Activated CD4-positive, alpha-beta T cell treated with anti-CD3 and anti-CD28 coated beads, Interleukin-2, Interleukin-6, amounts not matched to agents 100 ng/mL and 50 ng/mL, durations not matched to agents 16 hours and 8 hours (primary cell): ENCODE measurements around the gene POLG.
"Not testable (repeated sequence)": the region's sequence is repeated elsewhere in the genome, so short reads cannot be mapped to it uniquely, and the experiment has no call there.

Source experiments
- DNase-seq: peaks from one replicate; pipeline ENCODE4 v3.0.0-alpha.2; 2020

The POLG gene

DNA sequence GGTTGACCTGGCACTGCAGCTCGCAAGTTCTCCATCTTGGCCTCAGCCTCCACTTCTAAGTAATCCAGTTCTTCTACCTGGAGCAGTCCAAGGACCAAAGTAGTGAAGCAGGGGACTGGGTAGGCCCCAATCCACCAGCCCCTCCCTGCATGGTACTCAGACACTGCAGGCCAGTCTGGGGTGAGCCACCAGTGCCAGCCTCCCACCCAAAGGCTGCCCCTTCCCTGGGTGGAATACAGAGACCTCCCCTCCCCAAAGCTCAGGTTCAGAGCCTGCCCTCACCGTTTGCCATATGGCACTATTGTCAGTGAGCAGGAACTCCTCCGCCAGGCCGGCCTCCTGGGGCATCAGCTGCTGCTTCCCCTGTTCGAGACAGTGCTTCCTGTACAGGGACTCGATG is 10.8 kb downstream of the POLG start:
- DNase-seq, result no peak

DNA sequence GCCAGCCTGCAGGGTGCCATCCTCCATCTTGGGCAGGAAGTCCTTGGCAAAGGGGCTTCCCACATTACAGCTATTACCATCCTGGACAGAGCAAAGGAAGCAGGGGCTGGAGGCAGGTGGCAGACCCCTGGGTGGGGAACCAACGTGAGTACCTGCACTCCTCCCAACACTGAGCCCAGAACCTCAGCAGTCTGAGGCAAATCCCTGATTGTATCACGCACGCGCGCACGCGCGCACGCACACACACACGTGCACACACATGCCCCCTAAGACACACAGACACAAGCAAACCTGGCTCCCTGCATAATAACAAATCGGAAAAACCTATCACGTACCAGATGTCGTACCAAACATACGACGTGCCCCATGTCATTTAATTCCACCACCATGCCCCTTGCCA is 11.8 kb downstream of the POLG start:
- DNase-seq, result no peak

DNA sequence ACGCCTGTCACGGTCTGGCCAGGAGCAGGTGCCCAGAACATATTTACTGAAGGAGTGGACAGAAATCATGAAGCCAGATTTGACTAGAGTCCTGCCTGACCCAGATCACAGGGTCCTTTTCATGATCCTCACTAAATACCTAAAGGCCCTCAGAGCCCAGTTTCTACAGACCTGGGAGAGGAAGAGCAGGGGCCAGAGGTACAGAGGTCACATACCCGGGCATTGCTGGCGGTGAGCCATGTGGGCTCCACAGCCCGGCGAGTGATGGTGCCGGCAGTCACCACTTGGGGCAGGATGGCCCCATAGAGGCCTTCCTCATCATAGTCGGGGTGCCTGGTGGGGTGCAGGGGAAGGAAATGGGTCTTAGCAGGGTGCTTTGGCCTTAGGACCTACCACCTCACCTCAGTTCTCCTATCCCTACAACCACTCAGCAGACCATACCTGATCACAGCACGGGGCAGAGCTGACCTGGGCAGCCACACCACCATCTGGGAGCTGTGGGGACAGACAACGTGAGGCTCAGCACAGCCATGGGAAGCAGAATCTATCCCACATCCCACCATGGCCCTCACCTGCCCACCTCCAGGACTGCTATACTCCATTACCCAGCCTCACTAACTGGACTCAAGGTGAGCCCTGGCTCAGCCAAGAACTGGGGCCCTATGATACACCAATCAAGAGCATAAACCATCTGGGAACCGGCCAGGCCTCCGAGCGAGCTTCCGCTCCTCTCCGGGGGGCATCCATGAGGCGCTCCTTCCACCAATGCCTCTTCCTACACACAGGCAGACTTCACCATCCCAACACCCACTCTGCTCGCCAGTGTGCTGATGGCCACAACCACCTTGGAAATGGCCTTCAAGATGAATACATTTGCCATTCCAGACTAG is 12.9 kb downstream of the POLG start:
- no peak for DNase-seq

DNA sequence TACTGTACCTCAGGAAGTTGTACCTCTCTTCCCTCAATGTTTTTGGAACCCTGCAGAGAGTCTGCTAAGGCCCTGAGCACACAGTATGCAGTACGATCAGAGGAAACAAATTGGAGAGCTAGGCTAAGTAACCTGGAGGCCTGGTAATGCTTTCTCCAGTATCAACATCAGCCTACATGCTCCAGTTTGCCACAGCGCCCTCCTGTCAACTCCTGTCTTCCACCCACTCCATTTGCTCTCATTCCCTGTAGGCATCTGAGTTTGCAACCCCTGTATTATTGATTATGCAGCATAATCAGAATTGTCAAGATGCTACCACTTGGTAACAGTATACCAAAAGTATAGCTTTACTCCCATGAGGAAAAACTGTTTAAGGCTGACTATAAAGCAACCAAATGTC is 14.4 kb downstream of the POLG start:
- DNase-seq, result no peak

DNA sequence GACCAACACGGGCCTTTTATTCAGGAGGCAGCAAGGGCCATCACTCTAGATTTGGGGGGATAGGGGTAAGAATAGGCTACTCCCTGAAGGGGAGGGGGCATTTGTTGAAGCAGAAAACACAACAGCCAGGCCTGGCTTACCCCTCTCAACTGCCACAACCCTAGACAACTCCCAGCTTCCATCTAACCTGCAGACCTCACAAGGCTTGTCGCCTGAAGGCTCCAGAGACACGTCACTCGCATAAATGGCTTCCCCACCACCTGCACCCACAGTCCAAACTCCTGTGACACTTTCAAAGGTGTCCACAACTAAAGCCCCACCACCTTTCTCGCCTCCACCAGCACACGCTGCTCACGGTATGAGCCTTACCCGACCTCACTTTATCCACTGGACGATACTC is 14.9 kb downstream of the POLG start:
- DNase-seq, result no peak

DNA sequence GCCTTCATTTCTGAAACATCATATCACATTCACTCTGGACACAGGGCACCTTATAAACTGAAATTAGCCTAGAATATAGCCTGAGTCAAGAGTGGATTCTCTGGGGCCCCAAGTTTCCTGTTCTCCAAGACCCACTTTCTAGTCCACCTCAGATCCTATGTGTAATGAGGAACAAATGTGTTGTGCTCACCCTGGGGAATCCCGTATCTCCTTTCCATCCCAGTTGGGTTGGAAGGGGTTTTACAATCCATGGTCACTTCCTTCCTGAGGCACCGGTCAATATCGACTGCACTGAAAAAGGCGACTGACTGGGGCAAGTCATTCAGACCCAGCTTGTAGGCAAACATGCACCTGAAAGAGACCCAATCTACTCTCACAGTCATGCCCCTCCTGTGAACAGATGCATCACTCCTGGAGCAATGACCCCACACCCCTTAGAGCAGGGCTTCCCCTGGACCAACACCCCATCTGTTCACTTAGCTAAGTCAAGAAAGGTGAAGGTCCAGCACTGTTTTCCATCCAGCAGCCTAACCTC is 17.4 kb downstream of the POLG start:
- no peak for DNase-seq

DNA sequence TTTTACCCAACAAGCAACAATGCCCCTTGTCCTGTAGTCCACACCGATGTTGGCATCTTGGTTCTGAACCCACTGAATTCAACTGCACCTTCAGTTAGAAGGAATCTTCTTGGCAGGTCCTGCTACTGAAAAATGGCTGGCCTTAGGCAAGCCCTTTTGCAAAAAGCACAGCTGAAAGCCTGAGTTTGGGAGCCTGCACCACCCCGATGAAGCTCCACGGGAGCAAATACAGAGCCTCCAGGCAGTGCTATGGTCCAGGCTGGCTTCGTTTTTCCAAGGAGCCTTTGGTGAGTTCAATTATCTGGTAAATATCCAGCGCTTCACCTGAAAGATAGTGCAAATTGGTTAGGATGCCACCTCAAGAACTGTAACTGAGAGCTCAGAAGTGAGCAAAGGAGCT is 18.1 kb downstream of the POLG start:
- DNase-seq, result no peak

DNA sequence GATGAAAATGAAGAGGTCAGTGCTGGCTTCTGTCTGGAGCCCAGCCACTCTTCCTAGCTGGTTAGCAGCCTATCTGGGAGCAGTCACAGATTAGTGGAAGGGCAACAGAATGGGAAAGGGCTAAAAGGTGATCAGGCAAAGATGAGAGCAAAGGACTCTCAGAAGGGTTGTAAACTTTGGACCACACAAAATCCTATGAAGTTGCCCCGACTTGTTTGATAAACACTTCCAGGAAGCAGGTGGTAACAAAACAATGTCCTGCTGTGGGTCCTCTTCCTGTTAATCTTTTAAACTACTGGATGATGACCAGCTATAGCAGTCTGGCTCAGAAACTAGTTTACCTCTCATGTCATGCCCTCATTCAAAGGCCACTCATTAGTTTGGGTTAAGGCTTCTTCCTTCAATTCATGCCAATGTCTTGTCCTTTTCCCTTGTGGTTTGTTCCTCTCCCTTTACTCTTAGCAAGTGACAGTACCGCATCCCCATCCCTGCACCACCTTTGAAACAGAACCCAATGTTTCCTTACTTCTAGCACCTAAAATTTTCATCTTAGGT is 19.2 kb downstream of the POLG start:
- no peak for DNase-seq

DNA sequence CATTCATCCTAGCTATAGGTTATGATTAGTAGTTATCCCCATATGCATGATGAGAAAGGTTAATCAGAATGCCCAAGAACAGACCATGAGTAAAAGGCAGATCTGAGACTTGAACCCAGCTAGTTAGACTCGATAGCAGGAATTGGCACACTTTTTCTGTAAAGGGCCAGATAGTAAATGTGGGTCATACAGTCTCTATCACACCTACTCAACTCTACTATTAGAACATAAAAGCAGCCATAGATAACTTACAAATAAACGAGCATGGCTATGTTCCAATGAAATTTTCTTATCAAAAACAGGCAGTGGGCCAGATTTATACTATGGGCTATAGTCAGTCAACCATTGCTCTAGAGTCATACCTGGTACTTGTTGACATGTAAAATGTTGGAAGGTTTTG is 24.6 kb downstream of the POLG start:
- no peak for DNase-seq

DNA sequence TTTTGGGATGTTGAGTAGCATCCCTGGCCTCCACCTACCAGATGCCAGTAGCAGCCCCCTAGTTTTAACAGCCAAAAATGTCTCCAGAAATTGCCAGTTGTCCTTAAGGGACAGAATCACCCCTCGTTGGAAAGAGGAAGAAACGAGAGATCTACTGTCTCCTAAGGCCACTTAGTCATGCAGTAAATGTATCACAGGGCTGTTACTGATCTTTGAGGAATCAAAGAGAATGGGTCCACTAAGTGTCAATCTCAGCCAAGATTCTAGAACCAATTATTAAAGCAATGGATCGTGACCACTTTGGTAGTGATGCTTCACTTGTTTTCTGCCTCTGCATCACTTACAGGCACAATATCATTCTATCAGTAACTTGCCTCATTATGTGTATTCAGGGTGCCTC is 26.4 kb downstream of the POLG start:
- DNase-seq, result no peak

DNA sequence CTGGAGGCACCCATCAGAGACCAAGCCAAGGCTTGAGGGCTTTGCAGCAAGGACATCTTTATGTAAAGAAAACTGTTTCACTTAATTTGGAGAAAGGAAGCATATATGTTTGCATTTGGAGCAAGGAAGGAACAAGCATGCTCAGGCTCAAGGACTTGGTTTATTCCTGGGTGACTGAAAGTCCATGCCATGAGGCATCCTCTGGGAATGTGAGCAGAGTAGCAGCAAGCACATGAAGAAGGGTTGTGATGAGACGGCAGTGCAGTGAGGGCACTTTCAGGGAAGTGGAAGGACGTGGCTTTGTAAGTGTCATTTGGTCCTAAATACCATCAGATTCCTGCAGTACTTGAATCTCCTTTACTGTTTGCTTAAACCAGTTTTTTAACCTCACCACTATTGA is 26.8 kb downstream of the POLG start:
- no peak for DNase-seq

DNA sequence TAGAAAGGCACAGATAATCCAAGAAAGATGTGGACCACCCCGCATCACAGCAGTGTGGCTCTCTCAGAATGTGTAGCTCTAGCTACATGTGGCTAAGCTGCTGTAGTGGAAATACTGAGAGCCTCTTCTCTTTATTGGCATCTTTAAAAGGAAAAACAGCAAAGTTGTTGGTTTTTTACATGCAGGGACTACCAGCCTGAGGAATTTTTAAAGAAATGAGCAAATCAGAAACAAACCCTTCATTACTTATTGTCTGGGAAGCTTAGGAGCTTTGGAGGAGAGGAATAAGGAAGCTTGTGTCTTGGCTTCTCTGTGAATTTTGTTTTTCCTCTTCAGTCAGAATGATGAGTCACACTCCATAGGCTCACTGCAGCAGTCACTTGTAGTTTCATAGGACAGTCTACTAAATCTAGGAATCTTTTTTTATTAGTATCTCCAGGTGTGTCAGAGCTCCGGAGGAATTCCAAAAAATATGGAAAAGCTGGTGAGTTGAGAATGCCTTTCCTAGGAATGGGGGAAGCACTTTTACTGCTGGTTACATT is 27.5 kb downstream of the POLG start:
- no peak for DNase-seq

DNA sequence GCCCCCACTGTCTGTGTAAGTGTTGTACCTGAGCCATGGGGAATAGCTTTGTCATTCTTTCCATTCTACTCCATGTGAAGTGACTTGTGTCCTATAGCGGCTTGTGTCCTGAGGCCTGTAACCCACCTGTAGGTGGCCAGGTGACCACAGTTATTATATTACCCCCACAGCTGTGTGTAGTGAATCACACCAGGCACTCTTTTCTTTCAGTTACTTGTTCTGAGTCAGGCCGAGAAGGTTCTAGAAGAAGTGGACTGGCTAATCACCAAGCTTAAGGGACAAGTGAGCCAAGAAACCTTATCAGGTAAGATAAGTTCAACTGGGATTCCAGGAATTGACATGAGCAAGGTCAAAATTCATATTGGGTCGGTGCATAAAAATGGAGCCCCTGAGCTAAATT is 29.2 kb downstream of the POLG start:
- no peak for DNase-seq

DNA sequence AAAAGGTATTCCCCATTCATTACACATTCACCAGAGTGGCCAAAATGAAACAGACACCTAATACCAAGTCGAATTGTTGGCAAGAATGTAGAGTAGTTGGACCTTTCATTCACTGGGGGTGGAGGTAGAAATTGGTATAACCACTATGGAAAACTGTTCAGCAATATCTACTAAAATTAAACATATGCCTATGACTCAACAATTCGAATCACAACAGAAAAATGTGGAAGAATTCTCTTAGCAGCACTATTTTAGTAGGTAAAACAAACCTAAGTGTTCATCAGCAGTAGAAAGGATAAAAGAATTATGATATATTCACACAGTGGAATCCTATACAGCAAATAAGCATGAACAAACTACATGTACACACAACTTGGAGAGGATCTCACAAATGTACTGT is 30.6 kb downstream of the POLG start:
- no peak for DNase-seq

DNA sequence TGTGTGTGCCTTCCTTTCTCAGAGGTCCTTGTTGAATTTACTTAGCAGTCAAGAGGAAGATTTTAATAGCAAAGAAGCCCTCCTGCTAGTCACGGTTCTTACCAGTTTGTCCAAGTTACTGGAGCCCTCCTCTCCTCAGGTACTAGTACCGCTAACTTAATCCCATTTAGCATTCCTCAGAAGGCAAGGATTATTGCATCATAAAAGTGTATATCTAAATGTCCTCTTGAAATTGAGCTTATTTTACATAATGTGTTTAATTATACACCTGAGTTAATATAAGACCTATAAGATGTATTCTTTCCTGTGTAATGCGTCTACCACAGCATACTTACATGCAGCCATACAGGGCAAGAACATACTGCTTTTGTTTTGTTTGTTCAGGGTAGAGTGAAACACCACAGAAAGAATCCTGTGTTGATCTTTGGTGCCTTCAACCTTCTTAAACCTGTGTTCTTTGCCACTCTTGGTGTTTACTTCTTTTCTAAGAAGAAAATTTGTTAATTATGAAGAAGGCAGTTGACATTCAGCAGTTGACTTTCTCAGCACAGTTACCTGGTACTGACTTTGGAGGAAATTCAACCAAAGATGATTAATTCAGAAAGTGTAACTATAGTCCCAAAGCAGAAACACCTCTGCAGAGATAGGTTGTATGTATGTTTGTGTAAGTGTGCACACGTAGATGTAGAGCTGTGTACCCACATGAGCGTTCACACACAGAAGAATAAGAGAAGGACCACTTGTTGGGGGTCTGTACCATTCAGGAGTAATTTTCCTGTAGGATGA is 33.1 kb downstream of the POLG start:
- peak; percentile 55 for DNase-seq

DNA sequence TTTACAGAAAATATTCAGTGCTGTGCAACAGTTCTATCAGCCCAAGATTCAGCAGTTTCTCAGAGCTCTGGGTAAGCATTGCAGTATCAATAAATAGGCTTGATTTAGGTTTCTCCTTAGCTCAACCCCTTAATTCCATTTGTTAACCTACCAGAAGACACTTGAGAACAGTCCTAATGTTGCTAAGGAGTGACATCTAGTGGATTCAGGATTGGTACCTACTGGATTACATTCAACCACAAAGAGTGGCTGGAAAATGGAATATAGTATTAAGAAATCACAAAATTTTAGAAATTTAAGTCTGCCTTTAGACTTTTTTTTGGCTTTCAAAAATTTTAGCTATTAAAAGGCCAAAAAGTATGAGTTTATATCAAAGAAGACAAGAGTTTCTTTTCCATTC is 34.7 kb downstream of the POLG start:
- no peak for DNase-seq

DNA sequence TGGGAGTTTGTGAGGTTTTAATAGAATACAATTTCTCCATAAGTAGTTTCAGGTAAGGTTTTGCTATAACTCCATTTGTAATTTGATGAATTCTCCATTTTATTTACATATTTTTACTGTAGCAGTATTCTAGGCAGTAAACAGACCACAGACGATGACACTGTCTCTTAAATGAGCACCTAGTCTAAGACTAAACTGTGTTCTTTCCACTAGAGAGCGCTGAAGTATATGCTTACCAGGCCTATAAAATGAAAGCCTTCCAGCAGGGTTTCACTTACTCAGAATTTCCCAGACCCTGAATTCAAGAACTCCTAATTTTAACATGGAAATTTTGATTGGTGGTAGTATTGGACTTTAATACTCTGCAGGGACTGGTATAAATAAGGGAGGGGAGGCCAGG is 41.6 kb downstream of the POLG start:
- DNase-seq, result no peak

DNA sequence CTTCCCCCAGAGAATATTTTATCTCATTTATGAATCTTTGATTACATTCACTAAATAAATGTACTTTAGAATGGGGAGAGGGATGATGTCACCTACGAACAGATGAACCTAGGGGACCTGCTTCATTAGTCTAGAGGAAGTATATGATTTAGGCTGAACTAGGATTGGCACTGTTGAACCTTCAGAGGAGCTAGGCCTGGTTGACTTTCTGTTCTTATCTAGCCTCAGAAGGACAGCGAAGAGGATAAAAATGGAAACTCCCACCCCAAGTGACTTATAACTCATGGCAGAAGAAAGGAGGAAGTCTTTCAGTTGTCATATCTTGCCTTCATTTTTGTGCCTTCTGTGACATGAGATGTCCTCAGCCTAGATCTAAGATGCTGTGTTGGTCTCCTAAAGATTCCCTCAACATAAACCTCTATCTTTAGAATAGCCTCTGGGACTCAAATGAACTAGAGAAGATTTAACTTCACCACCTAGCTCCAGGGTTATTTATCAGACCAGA is 42.6 kb downstream of the POLG start:
- no peak for DNase-seq

DNA sequence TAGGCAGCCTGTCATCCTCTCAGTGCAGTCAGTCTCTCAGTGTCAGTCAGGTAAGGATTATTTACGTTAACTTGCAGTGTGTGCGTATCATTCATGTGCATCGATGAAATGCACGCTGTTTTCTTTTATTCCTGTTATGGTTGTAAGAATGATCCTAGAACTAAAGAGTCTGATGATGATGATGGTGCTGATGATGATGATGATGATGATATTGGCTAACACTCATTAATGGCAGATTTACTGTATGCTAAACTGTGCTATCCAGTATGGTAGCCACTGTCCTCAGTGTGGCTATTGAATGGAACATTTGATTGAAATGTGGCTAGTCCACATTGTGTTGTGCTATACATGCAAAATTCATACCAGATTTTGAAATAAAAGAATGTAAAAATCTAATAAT is 51.4 kb downstream of the POLG start:
- no peak for DNase-seq

DNA sequence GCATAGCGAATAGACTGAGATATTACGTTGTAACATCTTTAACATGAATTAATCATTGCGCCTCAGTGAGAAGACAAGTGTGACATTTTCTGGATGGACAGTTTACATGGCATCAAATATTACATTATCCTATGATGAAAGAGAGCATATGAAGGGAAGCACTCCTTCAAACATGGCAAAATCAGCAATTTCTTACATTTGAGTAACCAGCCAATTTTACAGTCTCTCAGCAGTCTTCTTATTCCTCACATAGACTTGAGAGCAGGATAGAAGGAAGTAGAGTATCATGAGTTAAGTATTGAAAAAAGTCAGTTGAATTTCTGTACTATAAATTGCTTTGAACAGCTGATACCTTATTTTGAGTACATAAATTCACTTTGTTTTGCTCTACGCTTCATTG is 52.0 kb downstream of the POLG start:
- no peak for DNase-seq

DNA sequence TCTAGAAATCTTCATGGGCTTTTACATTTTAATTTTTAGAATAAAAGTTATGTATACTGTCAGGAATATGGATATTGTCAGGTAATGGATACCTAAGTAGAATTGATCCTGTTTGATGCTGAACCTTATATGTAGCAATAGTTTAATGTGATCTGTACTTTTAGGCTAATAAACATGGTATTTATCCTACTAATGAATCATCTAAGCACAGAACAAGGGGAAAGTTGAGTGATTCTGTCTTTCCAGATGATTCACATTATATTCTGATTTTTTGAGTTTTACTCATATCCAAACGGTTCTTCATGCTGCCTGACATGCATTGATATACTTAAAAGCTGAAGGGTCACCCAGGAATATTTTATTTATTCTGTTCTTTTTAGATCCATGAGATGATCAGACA is 56.3 kb downstream of the POLG start:
- no peak for DNase-seq

DNA sequence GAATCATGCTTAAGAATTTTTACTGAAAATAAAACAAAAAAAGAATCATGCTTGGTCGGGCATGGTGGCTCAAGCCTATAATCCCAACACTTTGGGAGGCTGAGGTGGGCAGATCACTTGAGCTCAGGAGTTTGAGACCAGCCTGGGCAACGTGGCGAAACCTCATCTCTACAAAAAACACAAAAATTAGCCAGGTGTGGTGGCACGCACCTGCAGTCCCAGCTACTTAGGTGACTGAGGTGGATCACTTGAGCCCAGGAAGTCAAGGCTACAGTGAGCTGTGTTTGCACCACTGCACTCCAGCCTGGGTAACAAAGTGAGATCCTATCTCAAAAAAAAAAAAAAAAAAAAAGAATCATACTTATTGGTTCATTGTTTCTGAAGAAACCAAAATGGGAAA is 57.3 kb downstream of the POLG start:
- DNase-seq, result not testable (repeated sequence)
